ENCODE data around the gene ODAD2.

The ODAD2 gene

DNA sequence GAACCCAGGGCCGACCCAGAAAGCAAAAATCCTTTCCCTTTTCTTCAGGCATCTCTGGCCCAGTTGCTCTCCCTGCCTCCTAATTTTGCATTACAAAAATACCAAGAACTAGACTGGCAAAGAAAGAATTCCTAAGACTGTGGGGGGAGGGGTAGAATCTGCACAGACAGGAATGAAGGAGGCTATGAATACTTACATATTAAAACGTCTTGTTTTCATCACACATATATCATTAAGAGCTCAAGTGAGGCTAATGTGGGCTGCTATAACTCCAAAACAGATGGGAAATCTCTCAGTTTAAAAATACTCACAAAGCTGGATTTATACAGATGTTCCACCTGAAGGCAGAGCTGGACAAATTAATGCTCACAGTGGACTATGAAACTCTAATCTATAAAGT is 224.0 kb downstream of the ODAD2 start:
- Histone ChIP-seq H3K9me3 (ENCODE audit: control insufficient read depth in 2 of 2, low read length in 2 of 2) (no peaks in the 10 kb centered on the region), H3K4me3 (ENCODE audit: low read length in 2 of 2) (no peak overlapping the region), H3K4me1 (ENCODE audit: control insufficient read depth, insufficient read depth, low read length) (peaks cover 4% of the 10 kb centered on the region), H3K36me3 (ENCODE audit: control insufficient read depth in 2 of 2, insufficient read depth in 2 of 2, low read length in 2 of 2) (no peaks in the 10 kb centered on the region), H3K27ac (ENCODE audit: low read length) (no peak overlapping the region), H3K9ac (ENCODE audit: low read length in 2 of 2) (no peak overlapping the region), H3K27me3 (ENCODE audit: control insufficient read depth in 1 of 2, insufficient read depth in 2 of 2, low read length in 2 of 2) (no peaks in the 10 kb centered on the region)

DNA sequence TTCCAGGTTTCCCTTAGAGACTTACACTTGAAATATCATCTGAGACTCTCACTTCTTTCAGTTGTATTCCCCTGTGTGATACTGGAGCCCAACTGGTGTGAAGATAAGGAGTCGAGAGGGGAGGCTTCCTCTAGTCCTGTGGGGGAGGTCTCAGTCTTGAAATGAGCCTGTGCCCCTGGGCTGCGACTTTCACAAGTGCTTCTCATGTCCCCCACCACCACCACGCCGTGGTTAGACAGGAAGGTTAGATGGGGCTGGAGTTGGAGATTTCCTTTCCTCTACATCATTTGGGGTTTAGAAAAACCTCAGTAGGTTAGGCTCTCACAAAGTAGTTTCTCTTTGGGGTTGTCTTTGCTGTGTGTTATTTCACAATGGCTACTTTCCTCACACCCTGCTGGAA is 227.6 kb downstream of the ODAD2 start:
- H3K9ac ChIP-seq (ENCODE audit: low read length in 2 of 2) = no peak overlapping the region
- no peaks in the 10 kb centered on the region for H3K9me3 ChIP-seq (ENCODE audit: control insufficient read depth in 2 of 2, low read length in 2 of 2)
- peaks cover 4% of the 10 kb centered on the region for H3K4me1 ChIP-seq (ENCODE audit: control insufficient read depth, insufficient read depth, low read length)
- H3K27ac ChIP-seq (ENCODE audit: low read length) = no peak overlapping the region
- H3K4me3 ChIP-seq (ENCODE audit: low read length in 2 of 2) = no peak overlapping the region
- H3K27me3 ChIP-seq (ENCODE audit: control insufficient read depth in 1 of 2, insufficient read depth in 2 of 2, low read length in 2 of 2) = no peaks in the 10 kb centered on the region
- H3K36me3 ChIP-seq (ENCODE audit: control insufficient read depth in 2 of 2, insufficient read depth in 2 of 2, low read length in 2 of 2) = no peaks in the 10 kb centered on the region

DNA sequence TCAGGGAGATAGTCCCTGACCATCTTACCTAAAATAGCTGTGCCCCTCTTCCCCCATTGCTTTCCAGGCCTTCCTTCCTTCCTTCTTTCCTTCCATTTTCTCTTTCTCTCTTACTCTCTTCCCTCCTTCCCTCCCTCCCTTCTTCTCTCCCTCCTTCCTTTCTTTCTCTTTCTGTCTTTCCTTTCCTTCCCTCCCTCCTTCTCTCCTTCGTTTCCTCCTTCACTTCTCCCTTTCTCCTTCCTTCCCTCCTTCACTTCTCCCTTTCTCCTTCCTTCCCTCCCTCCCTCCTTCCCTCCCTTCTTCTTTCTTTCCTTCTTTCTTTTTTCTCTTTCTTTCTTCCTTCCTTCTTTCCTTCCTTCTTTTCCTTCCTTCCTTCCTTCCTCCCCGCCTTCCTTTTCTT is 228.7 kb downstream of the ODAD2 start:
- Histone ChIP-seq H3K9ac (ENCODE audit: low read length in 2 of 2) (no peak overlapping the region), H3K4me3 (ENCODE audit: low read length in 2 of 2) (no peak overlapping the region), H3K4me1 (ENCODE audit: control insufficient read depth, insufficient read depth, low read length) (peaks cover 4% of the 10 kb centered on the region), H3K9me3 (ENCODE audit: control insufficient read depth in 2 of 2, low read length in 2 of 2) (no peaks in the 10 kb centered on the region), H3K27ac (ENCODE audit: low read length) (no peak overlapping the region), H3K27me3 (ENCODE audit: control insufficient read depth in 1 of 2, insufficient read depth in 2 of 2, low read length in 2 of 2) (no peaks in the 10 kb centered on the region), H3K36me3 (ENCODE audit: control insufficient read depth in 2 of 2, insufficient read depth in 2 of 2, low read length in 2 of 2) (no peaks in the 10 kb centered on the region)

Data from stomach smooth muscle (tissue), 2 donors.